HEK293T (cell line): ENCODE measurements around the gene MFAP2.

ENCODE experiments used
- CTCF ChIA-PET: fragments of 350-600 bp; formaldehyde crosslinking; extraction: SDS; loops from one replicate; lab custom pipeline; 2021; ENCODE audit warnings: antibody characterized with exemption, inconsistent platforms; lab: Yijun Ruan, JAX
- POLR2A ChIA-PET: fragments of 350-600 bp; formaldehyde crosslinking; extraction: SDS; loops from one replicate; lab custom pipeline; 2020; ENCODE audit warnings: antibody characterized with exemption, inconsistent platforms; lab: Yijun Ruan, JAX
- DNase-seq: peaks from one replicate; pipeline ENCODE4 v3.0.0; 2012; ENCODE audit warnings: mixed read lengths; ENCODE audit errors: extremely low spot score
- ARNT ChIP-seq: fragments of 450-650 bp; IDR thresholded peaks from 2 replicates; pipeline ENCODE4 v1.6.1; 2017; ENCODE audit warnings: mild to moderate bottlenecking
- BHLHE40 ChIP-seq: fragments of 450-650 bp; IDR thresholded peaks from 2 replicates; pipeline ENCODE4 v1.6.1; 2016; ENCODE audit warnings: mild to moderate bottlenecking, moderate library complexity, borderline replicate concordance
- CTBP1 ChIP-seq: fragments of 450-650 bp; IDR thresholded peaks from 2 replicates; pipeline ENCODE4 v1.6.1; 2016; ENCODE audit warnings: borderline replicate concordance
- ELF4 ChIP-seq: fragments of 450-650 bp; IDR thresholded peaks from 2 replicates; pipeline ENCODE4 v1.6.1; 2017; ENCODE audit warnings: antibody characterized with exemption
- FOXA1 ChIP-seq: fragments of 450-650 bp; IDR thresholded peaks from 2 replicates; pipeline ENCODE4 v1.6.1; 2016; ENCODE audit warnings: mild to moderate bottlenecking
- FOXK2 ChIP-seq: fragments of 450-650 bp; IDR thresholded peaks from 2 replicates; pipeline ENCODE4 v1.6.1; 2016; ENCODE audit warnings: mild to moderate bottlenecking
- FOXM1 ChIP-seq: fragments of 450-650 bp; IDR thresholded peaks from 2 replicates; pipeline ENCODE4 v1.6.1; 2017; ENCODE audit warnings: mild to moderate bottlenecking, borderline replicate concordance
- HDGF ChIP-seq: fragments of 450-650 bp; IDR thresholded peaks from 2 replicates; pipeline ENCODE4 v1.6.1; 2017; ENCODE audit warnings: antibody characterized with exemption, borderline replicate concordance
- L3MBTL2 ChIP-seq: fragments of 450-650 bp; conservative IDR thresholded peaks from 2 replicates; pipeline ENCODE4 v1.6.1; 2016; ENCODE audit warnings: mild to moderate bottlenecking
- LEF1 ChIP-seq: fragments of 450-650 bp; IDR thresholded peaks from 2 replicates; pipeline ENCODE4 v1.6.1; 2017; ENCODE audit warnings: mild to moderate bottlenecking, borderline replicate concordance
- NFRKB ChIP-seq: fragments of 450-650 bp; IDR thresholded peaks from 2 replicates; pipeline ENCODE4 v1.6.1; 2016; ENCODE audit warnings: mild to moderate bottlenecking, moderate library complexity
- PKNOX1 ChIP-seq: fragments of 450-650 bp; IDR thresholded peaks from 2 replicates; pipeline ENCODE4 v1.6.1; 2016
- SP1 ChIP-seq: fragments of 450-650 bp; IDR thresholded peaks from 2 replicates; pipeline ENCODE4 v1.6.1; 2017
- SUZ12 ChIP-seq: fragments of 450-650 bp; IDR thresholded peaks from 2 replicates; pipeline ENCODE4 v1.6.1; 2016; ENCODE audit warnings: mild to moderate bottlenecking
- TARDBP ChIP-seq: fragments of 450-650 bp; IDR thresholded peaks from 2 replicates; pipeline ENCODE4 v1.6.1; 2016
- ZNF384 ChIP-seq: fragments of 450-650 bp; IDR thresholded peaks from 2 replicates; pipeline ENCODE4 v1.6.1; 2016

MFAP2 gene

GRCh38 chr1:17023573-17023972, 43.2 kb upstream of the MFAP2 start:
- POLR2A ChIA-PET = no interaction called here
- TF ChIP-seq FOXA1 (no peak), TARDBP (no peak)
- DNase-seq = no peak
- CTCF ChIA-PET = no interaction called here

- ChIA-PET CTCF (interaction anchor here (1.4 kb wide), 1 partner anchor 71 kb away, joined by 3 read pairs; no protein-coding TSS in a partner anchor), POLR2A (interaction anchor here (1.3 kb wide), 1 partner anchor 11 kb away, joined by 6 read pairs; the partner anchor contains the start of gene ATP13A2)
- DNase-seq = no peak
- TF ChIP-seq L3MBTL2 = no peak
- TF ChIP-seq SUZ12 = no peak
- TF ChIP-seq FOXK2 = no peak
- TF ChIP-seq PKNOX1 = no peak
- no peak for TF ChIP-seq ARNT
- TF ChIP-seq LEF1 = no peak
- TF ChIP-seq FOXA1 = no peak
- TF ChIP-seq BHLHE40 = no peak
- no peak for TF ChIP-seq HDGF
- TF ChIP-seq CTBP1 = no peak
- TF ChIP-seq ZNF384 = no peak
- TF ChIP-seq FOXM1 = no peak
- no peak for TF ChIP-seq NFRKB
- no peak for TF ChIP-seq ELF4
- TF ChIP-seq TARDBP = no peak
Measured at GRCh38 chr1:17023102-17023501, 42.7 kb upstream of the MFAP2 start.

GRCh38 chr1:17021896-17022295, 41.5 kb upstream of the MFAP2 start:
- no peak for DNase-seq
- ChIA-PET POLR2A (interaction anchor here (1.3 to 1.5 kb wide), 2 partner anchors 10 to 62 kb away, joined by 3 to 6 read pairs; partner anchors contain the start of gene ATP13A2), CTCF (interaction anchor here (1.4 kb wide), 1 partner anchor 70 kb away, joined by 3 read pairs; no protein-coding TSS in a partner anchor)
- TF ChIP-seq TARDBP = no peak
- TF ChIP-seq ZNF384 = no peak
- TF ChIP-seq L3MBTL2 = no peak
- TF ChIP-seq PKNOX1 = no peak
- TF ChIP-seq FOXM1 = no peak
- TF ChIP-seq SP1 = no peak

GRCh38 chr1:17020502-17020901, 40.1 kb upstream of the MFAP2 start:
- ChIA-PET POLR2A (interaction anchor here (1.5 kb wide), 1 partner anchor 60 kb away, joined by 3 read pairs; no protein-coding TSS in a partner anchor), CTCF (no interaction called here)
- no peak for TF ChIP-seq CTBP1
- TF ChIP-seq NFRKB = no peak
- no peak for TF ChIP-seq FOXA1
- TF ChIP-seq PKNOX1 = no peak
- no peak for TF ChIP-seq TARDBP
- no peak for TF ChIP-seq SP1
- no peak for TF ChIP-seq LEF1
- TF ChIP-seq FOXM1 = no peak
- TF ChIP-seq FOXK2 = no peak
- TF ChIP-seq SUZ12 = no peak
- TF ChIP-seq BHLHE40 = no peak
- no peak for TF ChIP-seq ELF4
- TF ChIP-seq L3MBTL2 = no peak
- TF ChIP-seq ZNF384 = no peak
- TF ChIP-seq ARNT = no peak
- TF ChIP-seq HDGF = no peak
- no peak for DNase-seq

- ChIA-PET CTCF (no interaction called here), POLR2A (interaction anchor here (1.3 kb wide), 1 partner anchor 8 kb away, joined by 3 read pairs; no protein-coding TSS in a partner anchor)
- no peak for DNase-seq
- no peak for TF ChIP-seq ARNT
- no peak for TF ChIP-seq TARDBP
- TF ChIP-seq LEF1 = no peak
- no peak for TF ChIP-seq ELF4
- TF ChIP-seq SP1 = no peak
- TF ChIP-seq SUZ12 = no peak
- TF ChIP-seq BHLHE40 = no peak
- no peak for TF ChIP-seq ZNF384
- no peak for TF ChIP-seq FOXK2
- no peak for TF ChIP-seq L3MBTL2
- no peak for TF ChIP-seq CTBP1
- TF ChIP-seq HDGF = no peak
- no peak for TF ChIP-seq PKNOX1
- TF ChIP-seq NFRKB = no peak
- TF ChIP-seq FOXM1 = no peak
- TF ChIP-seq FOXA1 = no peak
Measured at GRCh38 chr1:17018849-17019248, 38.4 kb upstream of the MFAP2 start.

- POLR2A ChIA-PET = interaction anchor here (1.1 kb wide), 1 partner anchor 112 kb away, joined by 3 read pairs; no protein-coding TSS in a partner anchor
- no peak for DNase-seq
- TF ChIP-seq ELF4 (no peak), CTBP1 (no peak), HDGF (no peak), ZNF384 (no peak), BHLHE40 (no peak), TARDBP (no peak), ARNT (no peak), L3MBTL2 (no peak), FOXK2 (no peak), FOXA1 (no peak), SUZ12 (no peak), SP1 (no peak), FOXM1 (no peak), PKNOX1 (no peak), NFRKB (no peak)
- CTCF ChIA-PET = no interaction called here
Measured at GRCh38 chr1:17017435-17017834, 37.0 kb upstream of the MFAP2 start.
